PC-9 (cell line): ENCODE measurements around the gene FAM53A.

Experiments
- CTCF ChIP-seq: fragments of 200-600 bp; sonication (generic); conservative IDR thresholded peaks from 2 replicates; pipeline ENCODE4 v1.6.1; 2017; ENCODE audit warnings: mixed run types, antibody characterized with exemption, mild to moderate bottlenecking, moderate library complexity
- EZH2 ChIP-seq: fragments of 200-600 bp; sonication (generic); IDR thresholded peaks from 2 replicates; pipeline ENCODE4 v1.8.0; 2017; ENCODE audit warnings: antibody characterized with exemption, low read depth

DNA sequence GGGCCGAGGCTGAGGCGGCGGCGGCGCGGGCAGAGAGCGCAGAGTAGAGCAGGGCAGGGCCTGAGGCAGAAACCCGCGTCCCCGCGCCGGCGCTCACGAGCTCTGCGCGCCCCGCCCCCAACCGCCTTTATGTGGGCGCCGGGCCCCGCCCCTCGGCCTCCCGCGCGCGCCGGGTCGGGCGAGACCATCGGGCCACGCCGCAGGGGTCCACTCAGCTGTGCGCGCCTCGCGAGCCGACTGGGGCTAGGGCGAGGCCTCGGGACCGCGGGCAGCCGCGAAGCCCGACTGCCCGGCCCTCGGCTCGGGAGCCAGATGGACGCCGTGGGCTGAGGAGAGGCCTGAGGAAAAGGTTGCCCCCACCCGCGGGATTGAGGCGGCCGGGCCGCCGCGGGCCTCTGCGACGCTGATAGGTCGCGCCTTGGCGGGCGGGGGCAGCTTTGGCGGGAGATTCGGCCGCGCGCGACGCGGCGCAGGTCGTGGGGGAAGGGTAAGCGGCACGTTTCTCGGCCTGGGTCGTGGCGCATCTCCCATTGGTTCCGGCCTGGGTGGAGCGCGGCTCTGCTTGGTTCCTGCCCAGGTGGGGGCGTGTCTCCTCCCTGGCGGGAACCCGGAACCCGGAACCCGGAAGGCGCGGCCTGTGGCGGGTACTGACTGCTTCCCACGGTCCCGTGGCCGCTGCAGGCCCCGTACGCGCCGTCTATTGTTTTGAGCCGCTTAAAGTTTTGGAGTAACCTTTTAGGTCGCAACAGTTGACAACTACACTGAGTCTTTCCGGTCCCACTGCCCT lies 28.3 kb upstream of the FAM53A start, which contains the start of gene SLBP:
- TF ChIP-seq CTCF (no peak), EZH2 (no peak)
